Posterior vena cava (tissue), 2 donors: ENCODE results near the gene CHMP4B. TPM values are rescaled to one million over a fixed set of nuclear protein-coding genes. Genes with fewer than 3 reads are reported as not detected.

Experiments used
- total RNA-seq, 2 donors: library from RNA; stranded (reverse); fragmentation: NEBNext Ultra II Directional; extraction: Animal tissue kit (Norgen Biotek cat#: 25700); gene quantifications; one replicate each; pipeline ENCODE4 v1.2.1, GENCODE V29; 2021
- donor health status: DM: yes; HTN: yes; CAD: no.
- donor health status: DM: yes; HTN: yes; CAD: no.

The CHMP4B gene
- total RNA-seq, 2 donors from 2014 or later = 79.2 to 104 TPM

Other genes with a start within 250 kb of the CHMP4B start
- not detected for gene C20orf144, start 149.0 kb upstream of the CHMP4B start, total RNA-seq
- gene ACTL10, start 144.4 kb upstream of the CHMP4B start, total RNA-seq = 1 to 10 TPM; 1.2 to 1.4 TPM
- gene NECAB3, start 136.9 kb upstream of the CHMP4B start, total RNA-seq = 10 to 100 TPM; 25.5 to 36.6 TPM
- 1 to 10 TPM; 2.0 to 2.2 TPM for gene E2F1, start 125.0 kb upstream of the CHMP4B start, total RNA-seq
- gene PXMP4, start 91.0 kb upstream of the CHMP4B start, total RNA-seq = 1 to 10 TPM; 5.2 to 9.0 TPM
- 1 to 10 TPM; 1.8 to 2.0 TPM for gene ZNF341, start 79.4 kb upstream of the CHMP4B start, total RNA-seq
- 10 to 100 TPM; 75.8 to 90.5 TPM for gene RALY, start 182.6 kb downstream of the CHMP4B start, total RNA-seq